ENCODE results near the gene CADM2. TPM values are rescaled to one million over a fixed set of nuclear protein-coding genes. Genes with fewer than 3 reads are reported as not detected.
"Not testable (repeated sequence)": the region's sequence is repeated elsewhere in the genome, so short reads cannot be mapped to it uniquely, and the experiment has no call there.

The CADM2 gene
- total RNA-seq, 1 experiment from 2014 or later: not detected

- DNase-seq (ENCODE audit: low read depth): no peak
These were observed 674.1 kb downstream of the CADM2 start for GRCh38 chr3:85632921-85633320.

DNA sequence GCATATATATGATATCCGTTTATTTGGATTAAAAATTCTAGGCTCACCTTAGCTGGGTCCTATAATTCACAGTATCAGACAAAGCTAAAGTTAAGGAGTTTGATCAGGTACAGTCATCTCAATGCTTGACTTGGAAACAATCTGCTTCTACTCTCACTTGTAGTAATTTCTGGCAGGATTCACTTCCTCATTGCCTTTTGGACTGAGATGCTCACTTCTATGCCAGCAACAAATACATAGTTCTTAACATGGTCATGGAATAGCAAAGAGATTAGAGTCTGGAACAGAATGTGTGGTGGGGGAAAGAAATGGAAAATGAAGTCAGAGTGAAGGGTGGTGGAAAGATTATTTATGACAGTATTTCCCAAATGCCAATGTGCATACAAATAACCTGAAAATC lies 693.6 kb downstream of the CADM2 start:
- no peak for DNase-seq (ENCODE audit: low read depth)

DNA sequence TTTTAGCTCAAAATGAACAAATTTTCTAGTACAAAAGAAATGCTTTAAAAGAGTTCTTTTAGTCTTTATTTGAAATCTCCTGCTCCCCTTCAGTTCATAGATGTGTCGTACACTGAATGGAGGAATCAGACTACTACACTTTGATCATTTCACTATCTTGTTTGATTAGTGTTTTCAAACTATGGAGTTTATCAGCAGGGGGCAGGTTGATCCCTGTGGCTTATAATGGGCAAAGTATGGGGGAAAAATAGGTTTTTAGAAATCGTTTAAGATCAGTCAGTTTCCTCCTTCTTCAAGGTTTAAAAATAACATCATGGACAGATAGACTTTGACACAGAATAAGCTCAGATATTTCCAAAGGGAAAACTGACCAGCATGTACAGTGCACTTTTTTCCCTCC lies 701.7 kb downstream of the CADM2 start:
- DNase-seq (ENCODE audit: low read depth): no peak

DNA sequence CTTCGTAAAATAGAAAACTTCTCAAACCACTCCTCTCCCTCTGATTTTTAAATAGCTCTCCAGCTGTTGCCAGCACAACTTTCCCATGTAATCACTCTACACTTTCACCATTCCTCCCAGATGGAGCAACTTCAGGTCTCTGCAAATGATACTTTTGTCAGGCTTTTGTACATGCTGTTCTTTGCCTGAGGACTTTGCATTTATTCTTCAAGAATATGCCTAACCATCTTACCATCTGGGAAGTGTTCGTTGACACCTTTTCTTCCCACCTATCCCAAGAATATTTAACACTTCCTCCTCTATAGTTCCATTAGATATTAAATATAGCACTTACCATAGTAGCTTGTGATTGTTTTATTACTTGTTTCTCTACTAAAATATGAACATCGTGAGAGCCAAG lies 703.7 kb downstream of the CADM2 start:
- DNase-seq (ENCODE audit: low read depth): no peak

DNA sequence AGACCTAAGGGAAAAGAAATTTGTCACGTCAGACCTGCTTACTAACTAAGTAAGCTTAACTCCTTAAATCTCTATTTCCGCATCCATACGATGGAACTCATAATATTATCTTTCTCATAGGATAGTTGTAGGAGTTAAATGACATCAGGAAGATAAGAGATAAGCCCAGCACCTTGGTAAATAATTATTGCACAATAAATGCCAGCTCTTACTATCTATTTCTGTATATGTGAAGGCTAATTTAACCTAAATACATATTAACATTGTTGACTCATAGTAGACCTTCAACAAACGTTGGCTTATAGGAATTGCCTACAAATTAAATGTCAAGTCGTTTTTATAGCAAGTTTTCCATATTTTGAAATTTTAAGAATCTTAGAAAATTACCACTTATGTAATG lies 709.0 kb downstream of the CADM2 start:
- DNase-seq (ENCODE audit: low read depth): no peak

- DNase-seq (ENCODE audit: low read depth): no peak
These were observed 711.9 kb downstream of the CADM2 start for GRCh38 chr3:85670634-85671205.

GRCh38 chr3:85672761-85673160 lies 714.0 kb downstream of the CADM2 start:
- no peak for DNase-seq (ENCODE audit: low read depth)

- no peak for DNase-seq (ENCODE audit: low read depth)
These were observed 719.9 kb downstream of the CADM2 start for GRCh38 chr3:85678713-85679112.

- DNase-seq (ENCODE audit: low read depth): no peak
These were observed 723.1 kb downstream of the CADM2 start for GRCh38 chr3:85681906-85682305.

GRCh38 chr3:85691196-85691595 lies 732.4 kb downstream of the CADM2 start:
- DNase-seq (ENCODE audit: low read depth): no peak

DNA sequence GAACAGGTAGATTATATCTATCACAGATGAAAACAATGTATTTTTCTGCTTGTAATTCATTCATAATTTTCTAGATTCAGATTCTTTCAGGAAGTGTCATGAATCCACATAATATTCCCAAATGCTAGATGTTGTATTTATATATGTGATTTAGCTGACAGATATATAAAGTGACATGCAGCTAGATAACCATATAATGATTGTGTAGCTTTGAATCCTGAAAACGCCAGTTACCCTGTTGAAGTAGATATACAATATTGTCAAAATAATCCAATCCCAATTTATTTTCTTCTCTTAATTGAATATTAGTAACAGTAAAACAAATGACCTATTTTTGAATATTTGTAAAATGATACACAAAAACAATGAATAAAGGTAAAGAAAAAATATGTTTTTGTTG lies 738.4 kb downstream of the CADM2 start:
- no peak for DNase-seq (ENCODE audit: low read depth)

DNA sequence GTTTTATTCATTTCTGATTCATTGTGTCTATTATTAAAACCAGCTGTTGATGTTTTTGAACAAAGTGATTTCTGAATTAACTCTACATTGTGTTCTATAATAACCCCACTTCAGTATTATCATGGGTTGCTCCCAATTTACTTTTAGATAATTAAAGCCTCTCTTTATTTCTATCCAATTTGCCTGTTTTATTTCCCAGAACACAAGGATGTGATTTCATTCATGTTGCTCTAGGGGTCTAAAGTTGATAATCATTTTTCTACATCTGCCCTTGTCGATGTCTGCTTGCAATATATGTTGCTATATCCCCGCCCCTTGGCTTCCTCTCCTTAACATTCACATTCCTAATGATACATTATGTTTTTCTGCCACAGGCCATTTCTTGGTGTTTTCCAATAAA lies 747.3 kb downstream of the CADM2 start:
- no peak for DNase-seq (ENCODE audit: low read depth)

GRCh38 chr3:85708325-85708724 lies 749.5 kb downstream of the CADM2 start:
- not testable (repeated sequence) for DNase-seq (ENCODE audit: low read depth)

DNA sequence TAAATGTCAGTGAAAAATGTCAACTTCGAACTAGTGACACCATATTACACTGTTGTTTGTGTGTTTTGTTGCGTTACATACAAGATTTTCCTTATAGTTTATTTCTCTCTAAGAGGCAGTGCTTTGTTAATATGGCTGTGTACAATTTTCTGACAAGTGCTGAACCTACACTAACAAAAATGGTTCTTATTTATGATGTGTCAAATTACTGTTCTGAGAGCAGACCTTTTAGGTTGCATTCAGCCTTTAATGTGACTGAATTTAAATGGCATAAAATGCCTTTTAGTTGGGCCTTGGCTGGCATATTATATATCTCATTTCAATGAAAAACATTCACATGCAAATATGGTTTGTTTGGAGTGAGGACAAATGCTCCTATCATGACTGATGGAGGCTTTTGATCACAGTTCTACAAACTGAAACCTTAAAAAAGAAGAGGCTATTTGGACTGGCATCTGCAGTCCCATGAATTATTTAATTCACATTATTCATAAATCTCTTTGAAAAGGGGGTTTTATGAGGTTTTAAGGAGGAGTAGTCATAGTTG lies 750.6 kb downstream of the CADM2 start:
- no peak for DNase-seq (ENCODE audit: low read depth)

DNA sequence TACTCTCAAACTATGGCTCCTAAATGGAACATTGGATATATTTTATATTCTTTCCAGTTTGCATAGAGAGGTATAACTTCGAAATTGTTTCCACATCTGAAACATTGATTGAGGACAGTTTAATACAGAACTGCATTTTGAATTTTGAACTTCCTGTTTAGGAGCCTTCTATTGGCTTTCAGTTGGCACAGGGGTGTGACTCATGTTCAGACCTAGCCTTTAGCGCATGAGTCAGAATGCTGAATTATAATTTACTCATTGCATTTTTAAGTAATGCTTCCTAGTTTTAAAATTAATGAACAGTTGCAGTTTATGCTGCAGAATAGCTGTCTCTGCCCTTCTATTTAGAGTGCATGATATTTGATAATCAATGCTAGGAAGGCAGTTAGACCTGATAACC lies 751.7 kb downstream of the CADM2 start:
- no peak for DNase-seq (ENCODE audit: low read depth)

GRCh38 chr3:85721409-85722145 lies 762.8 kb downstream of the CADM2 start:
- no peak for DNase-seq (ENCODE audit: low read depth)

GRCh38 chr3:85725809-85726208 lies 767.0 kb downstream of the CADM2 start:
- no peak for DNase-seq (ENCODE audit: low read depth)

- DNase-seq (ENCODE audit: low read depth): no peak
These were observed 767.5 kb downstream of the CADM2 start for GRCh38 chr3:85726241-85726640.

- no peak for DNase-seq (ENCODE audit: low read depth)
These were observed 779.1 kb downstream of the CADM2 start for GRCh38 chr3:85737846-85738245.

DNA sequence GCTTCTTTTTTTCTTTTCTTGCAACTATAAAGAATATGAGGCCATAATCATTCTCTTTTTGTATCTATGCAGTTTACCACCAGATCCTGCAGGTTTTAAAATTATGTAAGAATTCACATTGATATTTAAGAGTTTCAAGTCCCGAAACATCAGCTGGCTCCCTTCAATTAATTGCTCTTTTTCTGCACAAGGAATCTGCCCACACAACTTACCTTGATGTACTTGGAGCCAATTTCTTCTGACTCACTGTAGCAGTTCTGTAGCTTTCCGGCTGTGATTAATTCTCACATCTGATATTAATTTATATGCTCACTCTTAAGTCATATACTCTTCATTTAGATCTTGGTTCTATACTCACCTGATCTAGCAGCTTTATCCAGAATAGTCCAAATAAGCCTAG lies 781.8 kb downstream of the CADM2 start:
- no peak for DNase-seq (ENCODE audit: low read depth)

DNA sequence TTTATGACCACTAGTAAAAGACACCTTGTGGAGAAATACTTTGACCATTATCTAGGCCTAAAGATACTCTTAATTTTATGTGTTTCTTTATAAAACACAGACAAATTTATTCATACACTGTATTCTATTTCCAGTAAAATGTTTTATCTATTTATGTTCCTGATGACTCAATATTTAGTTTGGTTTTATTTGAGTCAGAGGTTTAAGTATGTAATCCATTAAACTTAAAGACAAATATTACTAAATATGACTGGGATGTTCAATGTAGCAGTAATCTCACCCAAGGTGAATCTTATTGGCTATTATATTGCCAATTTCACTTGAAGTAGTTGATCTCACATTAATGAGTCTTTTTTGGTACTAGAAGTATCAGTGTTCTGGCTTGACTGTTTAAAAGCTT lies 799.7 kb downstream of the CADM2 start:
- DNase-seq (ENCODE audit: low read depth): no peak

DNA sequence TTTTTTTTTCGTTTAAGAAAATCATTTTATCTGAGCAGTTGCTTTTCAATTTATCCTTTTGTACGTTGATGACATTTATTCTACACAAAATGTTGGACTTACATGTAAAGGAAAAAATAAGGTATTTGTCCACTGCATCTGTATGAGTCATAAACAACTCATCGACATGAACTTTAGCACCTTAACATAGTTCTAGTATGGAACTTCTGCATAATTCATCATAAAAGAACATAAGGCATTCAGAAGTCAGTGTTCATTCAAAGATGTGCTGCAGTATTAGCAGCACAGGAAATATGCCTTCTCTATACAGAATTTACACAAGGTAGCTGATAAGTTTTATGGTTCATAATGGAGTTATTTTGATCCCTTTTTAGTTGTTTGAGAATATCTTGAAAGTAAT lies 801.6 kb downstream of the CADM2 start:
- DNase-seq (ENCODE audit: low read depth): no peak

GRCh38 chr3:85780806-85781205 lies 822.0 kb downstream of the CADM2 start:
- no peak for DNase-seq (ENCODE audit: low read depth)

Data from LHCN-M2 (cell line).